Bone marrow (tissue), 2 donors: ENCODE data around the gene FGF11.
"Not testable (repeated sequence)": the region's sequence is repeated elsewhere in the genome, so short reads cannot be mapped to it uniquely, and the experiment has no call there.

Experiments used
- DNase-seq, 2 donors: peaks; one replicate each; lab custom pipeline; 2025; lab: John Stamatoyannopoulos, UW

FGF11 gene

DNA sequence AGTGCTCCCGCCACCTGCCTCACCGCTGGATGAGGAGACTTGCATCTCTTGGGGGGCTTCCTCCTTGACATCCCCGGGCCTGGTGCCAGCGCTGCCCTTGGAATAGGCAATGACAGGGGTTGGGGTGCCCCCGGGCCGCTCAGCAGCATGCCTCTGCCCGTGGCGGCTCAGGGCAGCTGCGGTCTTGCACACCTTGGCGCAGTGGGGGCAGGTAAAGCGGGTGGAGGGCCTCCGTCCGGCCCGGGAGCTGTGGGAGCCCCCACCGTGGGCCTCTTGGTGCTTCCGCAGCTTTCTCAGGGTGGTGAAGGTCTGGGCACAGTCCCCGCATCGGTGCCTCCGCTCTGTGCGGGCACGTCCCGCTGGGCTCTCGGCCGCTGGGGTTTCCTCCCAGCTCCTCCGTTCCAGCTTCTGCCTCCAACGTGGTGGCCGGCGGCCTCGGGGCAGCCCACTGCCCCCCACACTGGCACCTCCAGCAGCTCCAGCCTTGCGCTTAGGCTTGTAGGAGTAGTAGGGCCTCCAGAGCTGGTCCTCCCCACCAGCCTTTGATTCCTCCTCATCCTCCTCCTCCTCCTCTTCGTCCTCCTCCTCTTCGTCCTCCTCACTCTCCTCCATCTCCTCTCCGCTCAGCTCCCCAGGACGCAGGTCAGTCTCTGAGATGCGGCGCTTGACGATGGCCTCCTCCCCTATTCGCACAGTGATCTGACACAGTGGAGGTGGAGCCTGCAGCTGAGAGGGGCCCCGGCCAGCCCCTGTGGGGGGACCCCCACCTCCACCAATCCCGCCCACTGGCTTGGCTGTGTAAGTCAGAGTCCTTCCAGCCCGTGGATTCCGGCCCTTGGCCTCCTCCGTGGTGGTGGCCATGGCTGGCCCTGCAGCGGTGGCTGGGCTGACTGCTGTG, 23.4 kb downstream of the FGF11 start:
- no peak for DNase-seq

DNA sequence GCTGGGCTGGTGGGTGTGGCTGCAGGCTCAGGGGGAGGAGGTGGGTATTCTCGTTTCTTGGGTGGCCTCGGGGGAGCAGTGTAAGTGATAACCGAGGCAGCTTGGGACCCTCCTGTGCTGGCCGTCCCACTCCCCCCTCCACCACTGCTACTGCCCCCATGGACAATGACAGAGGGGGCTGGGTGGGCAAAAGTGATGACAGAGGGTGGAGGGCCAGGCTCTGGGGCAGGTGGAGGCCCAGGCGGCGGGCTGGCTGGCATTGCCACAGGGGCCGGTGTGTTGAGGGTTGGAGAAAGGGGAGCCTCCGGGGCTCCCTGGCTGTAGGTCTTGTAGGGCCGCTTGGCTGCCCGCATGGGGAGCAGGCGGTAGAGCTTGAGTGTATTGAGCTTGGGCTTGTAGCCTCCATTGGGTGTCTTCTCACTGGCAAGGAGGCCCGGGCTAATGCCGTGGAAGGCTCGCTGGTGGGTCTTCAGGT, 24.1 kb downstream of the FGF11 start:
- DNase-seq = no peak

DNA sequence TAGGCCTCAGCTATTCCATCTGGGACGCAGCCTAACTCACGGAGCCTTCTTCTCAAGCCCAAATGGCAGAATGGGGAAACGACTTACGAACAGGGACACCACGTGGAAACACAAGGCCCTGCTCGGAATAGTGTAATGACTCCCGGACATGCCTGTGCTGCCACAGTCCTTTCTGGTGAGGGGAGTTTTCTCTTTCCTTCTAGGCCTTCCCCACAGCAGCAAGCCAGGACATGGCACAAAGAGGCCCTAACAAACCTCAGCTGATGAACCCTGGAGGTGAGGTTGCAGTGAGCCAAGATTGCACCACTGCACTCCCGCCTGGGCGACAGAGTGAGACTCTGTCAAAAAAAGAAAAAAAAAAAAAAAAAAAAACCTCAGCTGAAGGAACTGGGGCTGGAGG, 24.8 kb downstream of the FGF11 start:
- DNase-seq = no peak

DNA sequence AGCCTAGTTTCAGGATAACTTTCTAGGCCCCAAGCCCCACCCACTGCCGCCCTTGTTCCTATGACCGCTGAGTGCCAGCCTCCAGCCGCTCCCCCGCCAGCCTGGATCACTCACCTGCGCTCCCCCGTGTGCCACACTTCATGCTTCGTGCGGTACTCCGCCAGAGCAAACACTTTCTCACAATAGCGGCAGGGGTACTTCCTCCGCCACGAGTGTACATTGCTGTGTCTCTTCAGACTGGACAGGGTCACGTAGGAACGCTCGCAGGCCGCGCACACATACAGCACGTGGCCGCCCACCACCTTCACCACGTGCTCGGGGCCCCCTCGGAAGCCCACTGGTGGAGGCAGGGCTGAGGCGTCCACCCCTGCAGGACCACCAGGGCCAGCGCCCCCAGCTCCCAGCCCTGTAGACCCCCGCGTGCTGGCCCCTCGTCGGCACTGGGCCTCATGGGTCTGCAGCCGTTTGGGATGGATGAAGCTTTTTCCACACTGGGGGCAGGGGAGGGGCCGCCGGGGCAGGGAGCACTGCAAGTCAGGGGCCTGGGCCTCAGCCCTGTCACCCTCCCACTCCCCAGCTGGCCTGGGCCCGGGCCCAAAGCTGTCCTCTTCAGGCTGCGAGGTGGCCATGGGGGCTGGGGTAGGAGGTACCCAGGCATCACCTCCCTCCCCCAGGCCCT, 26.4 kb downstream of the FGF11 start:
- no peak for DNase-seq

DNA sequence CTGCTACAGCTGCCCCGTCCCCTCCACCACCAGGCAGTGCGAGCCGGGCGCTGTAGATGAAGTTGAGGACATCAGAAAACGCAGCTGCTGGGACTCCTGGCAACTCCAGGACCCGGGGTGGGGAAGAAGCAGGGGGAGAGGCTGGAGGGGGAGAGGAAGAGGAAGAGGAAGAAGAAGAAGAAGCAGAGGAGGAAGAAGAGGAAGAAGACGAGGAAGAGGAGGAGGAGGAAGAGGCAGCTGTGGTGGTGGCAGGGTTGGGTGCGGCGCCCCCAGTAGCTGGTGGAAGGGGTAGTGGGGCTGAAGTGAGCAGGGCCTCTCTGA, 27.0 kb downstream of the FGF11 start:
- no peak for DNase-seq

DNA sequence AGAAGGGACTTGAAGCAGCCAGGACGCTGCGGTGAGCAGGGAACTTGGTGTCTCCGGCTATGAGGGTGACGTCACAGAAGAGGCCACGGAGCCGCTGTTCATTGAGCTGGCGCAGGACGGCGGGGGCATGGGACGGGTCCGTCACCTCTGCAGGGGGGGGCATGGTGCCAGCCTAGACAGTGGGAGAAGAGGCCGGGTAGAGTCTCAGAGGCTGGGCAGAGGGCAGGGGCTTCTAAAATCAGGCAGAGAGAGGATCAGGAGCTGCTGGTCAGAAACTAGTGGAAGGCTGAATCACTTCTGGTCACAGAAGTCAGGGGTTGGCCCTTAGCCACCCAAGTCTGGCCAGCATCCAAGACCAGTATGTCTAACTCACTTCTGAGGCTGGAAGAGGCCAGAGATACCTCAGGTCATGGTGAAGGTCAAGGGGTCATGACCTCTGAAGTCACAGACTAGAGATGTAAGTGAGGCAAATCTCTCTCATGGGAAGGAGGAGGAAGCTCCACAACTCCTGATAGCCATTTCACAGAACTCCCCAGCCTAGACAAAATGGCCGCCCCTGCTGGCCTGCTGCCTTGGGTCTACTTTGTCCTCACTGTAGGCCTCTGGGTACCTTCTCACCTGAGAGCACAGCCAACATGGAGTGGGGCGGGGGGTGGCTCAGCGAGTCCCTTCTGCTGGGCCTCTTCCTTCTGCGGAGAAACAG, 27.5 kb downstream of the FGF11 start:
- peak in 1 of 2 donors; percentile 26 for DNase-seq

DNA sequence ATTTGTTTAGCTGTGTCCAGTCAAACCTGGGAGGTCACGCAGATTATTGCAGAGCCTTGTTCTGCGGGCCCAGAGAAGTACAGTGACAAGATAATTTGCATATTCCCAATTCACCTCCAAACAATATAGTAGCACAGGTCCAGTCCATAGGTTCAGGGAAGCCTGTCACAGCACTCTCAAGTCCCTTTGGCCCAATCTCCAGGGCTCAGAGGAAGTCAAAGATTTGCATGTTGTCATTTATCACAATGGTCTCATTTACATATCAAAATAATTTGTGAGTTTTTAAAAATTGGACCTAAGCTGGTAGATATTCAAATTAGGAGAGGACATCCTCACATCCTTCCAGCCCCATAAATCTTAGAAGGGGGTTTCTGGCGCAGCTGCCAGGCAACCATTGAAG, 28.2 kb downstream of the FGF11 start:
- no peak for DNase-seq

DNA sequence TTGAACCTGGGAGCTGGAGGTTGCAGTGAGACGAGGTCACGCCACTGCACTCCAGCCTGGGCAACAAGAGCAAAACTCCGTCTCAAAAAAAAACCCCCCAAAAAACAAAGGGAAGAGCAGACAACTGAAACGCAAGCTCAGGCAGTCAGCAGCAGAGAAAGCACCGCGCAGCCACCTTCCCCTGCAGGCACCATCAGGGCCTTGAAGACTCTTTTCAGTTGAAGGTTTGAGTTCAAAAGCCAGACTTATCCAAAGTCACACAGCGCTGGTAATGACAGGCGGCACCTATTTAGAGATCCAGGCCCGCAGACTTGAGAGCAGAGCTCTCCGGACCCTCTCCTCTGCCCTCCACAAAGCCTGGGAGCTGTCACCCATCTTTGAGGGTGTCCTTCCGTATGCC, 29.0 kb downstream of the FGF11 start:
- DNase-seq = no peak

DNA sequence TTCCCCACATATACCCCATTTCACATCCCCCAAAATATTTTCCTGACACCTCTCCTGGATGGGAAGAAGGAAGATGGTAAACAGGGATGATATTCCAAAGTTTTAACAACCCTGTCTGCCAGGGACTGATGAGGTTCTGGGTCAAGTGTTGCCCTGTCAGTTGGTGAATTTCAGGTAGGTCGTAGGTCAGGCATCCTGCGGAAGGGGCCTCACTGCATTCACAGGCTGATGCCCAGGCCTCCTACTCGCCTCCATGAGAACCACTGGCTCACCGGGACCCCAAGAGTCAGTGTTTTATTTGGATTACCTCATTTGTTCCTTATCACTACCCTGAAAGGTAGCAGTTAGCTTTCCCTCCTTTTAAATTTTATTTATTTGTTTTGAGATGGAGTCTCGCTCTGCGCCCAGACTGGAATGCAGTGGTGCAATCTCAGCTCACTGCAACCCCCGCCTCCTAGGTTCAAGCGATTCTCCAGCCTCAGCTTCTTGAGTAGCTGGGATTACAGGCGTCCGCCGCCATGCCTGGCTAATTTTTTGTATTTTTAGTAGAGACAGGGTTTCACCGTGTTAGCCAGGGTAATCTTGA, 29.6 kb downstream of the FGF11 start:
- no peak for DNase-seq

DNA sequence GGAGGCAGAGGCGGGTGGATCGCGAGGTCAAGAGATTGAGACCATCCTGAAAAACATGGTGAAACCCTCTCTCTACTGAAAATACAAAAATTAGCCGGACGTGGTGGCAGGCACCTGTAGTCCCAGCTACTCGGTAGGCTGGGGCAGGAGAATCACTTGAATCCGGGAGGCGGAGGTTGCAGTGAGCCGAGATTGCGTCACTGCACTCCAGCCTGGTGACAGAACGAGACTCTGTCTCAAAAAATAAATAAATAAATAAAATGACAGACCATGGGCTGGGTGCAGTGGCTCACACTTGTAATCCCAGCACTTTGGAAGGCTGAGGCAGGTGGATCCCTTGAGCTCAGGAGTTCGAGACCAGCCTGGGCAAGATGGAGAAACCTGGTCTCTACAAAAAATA, 30.5 kb downstream of the FGF11 start:
- not testable (repeated sequence) for DNase-seq

DNA sequence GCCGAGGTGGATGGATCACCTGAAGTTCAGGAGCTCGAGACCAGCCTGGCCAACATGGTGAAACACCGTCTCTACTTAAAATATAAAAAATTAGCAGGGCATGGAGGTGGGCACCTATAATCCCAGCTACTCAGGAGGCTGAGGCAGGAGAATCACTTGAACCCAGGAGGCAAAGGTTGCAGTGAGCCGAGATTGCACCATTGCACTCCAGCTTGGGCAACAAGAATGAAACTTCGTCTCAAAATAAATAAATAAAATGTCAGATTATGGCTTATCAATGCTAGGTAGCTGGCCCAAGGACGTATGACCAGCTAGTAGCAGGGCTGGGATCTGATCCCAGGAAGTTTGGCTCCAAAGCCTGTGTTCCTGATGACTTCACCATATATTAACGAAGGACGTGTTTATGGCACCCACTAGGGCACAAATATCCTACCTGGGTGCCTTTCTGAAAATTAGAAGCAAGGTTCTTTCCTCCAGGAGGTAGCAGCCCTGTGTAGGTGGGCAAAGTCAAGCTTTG, 31.2 kb downstream of the FGF11 start:
- DNase-seq = not testable (repeated sequence)

DNA sequence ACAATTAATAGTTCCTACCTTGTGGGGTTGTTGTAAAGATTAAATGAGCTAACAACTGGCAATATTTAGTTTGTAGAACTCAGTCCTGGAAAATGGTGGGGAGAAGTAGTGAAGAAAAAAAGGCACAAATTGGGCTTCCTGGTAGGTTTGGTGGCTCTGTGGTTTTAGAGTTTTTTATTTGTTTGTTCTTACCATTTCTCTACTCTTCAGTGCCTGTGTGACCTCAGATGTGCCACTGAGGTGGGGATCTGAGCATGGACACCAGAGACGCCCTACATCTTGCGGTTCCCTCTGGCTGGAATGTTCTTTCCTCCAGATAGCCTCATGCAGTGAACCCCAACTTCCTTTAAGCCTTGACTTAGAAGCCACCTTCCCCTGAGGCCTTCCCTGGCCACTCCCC, 32.4 kb downstream of the FGF11 start:
- DNase-seq = no peak

DNA sequence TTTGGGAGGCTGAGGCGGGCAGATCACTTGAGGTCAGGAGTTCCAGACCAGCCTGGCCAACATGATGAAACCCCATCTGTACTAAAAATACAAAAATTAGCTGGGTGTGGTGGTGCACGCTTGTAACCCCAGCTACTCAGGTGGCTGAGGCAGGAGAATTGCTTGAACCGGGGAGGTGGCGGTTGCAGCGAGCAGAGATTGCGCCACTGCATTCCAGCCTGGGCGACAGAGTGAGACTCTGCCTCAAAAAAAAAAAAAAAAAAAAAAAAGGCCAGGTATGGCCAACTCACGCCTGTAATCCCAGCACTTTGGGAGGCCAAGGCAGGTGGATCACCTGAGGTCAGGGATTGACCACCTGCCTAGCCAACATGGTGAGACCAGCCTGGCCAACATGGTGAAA, 35.5 kb downstream of the FGF11 start:
- DNase-seq = not testable (repeated sequence)

DNA sequence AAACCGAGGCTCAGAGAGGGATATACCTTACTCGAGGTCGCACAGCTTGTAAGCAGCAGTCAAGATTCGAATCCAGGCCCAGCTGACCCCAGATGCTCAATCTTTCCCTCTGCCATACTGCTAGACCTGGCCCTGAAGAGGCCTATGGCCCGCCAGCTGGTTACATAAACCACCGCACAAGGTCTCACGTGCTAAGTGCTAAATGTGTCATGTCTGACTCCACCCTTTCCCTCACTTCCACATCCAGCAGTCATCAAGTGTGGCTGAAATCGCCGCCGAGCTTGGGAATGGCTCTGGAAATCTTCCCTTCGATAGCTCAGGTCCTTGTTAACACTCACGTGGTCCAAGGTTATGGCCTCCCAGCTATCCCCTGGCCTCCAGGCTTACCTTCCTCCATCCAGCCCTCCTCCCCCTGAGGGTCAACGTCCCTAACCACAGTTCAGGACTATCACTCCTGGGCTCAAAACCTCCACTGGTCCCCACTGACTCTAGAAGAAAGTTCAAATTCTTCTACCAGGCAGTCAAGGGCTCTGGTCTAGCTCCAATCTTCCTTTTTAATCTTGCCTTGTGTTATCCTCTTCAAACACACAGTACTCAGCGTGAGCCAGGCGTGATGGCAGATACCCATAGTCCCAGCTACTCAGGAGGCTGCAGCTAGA, 36.6 kb downstream of the FGF11 start:
- DNase-seq = no peak

DNA sequence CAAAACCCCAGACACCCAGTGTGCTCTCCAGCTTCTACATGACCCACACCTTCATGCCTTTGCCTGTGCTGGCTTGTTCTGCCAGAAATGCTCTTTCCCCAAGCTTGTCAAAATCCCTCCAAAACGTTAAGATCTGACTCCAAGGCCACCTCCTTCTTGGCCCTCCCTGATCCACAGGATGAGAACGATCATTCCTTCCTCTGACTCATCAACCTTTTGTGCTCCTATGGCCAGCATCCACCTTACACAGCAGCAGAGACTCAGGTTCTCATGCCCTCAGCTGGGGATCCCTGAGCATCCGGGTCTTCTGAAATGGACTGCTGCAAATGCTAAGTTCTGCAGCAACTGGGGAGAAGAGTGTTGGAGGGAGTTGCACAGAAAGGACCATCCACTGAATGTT, 37.2 kb downstream of the FGF11 start:
- DNase-seq = no peak

DNA sequence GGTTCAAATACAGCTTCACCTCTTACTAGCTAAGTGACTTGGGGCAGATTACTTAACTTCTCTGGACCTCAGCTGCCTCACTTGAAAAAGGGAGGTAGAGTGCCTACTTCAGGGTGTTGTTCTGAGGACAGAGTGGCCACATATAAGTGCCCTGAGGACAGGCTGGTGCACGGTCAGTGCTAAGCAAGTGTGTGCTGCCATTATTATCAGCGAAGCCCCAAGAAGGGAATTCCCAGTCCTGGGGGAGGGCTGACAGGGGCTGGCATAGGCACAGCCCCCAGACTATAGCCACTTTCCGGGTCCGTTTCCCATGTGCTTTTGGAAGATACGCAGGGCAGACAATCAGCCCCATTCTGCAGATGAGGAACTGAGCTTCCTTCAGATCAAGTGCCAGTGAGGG, 37.6 kb downstream of the FGF11 start:
- no peak for DNase-seq

DNA sequence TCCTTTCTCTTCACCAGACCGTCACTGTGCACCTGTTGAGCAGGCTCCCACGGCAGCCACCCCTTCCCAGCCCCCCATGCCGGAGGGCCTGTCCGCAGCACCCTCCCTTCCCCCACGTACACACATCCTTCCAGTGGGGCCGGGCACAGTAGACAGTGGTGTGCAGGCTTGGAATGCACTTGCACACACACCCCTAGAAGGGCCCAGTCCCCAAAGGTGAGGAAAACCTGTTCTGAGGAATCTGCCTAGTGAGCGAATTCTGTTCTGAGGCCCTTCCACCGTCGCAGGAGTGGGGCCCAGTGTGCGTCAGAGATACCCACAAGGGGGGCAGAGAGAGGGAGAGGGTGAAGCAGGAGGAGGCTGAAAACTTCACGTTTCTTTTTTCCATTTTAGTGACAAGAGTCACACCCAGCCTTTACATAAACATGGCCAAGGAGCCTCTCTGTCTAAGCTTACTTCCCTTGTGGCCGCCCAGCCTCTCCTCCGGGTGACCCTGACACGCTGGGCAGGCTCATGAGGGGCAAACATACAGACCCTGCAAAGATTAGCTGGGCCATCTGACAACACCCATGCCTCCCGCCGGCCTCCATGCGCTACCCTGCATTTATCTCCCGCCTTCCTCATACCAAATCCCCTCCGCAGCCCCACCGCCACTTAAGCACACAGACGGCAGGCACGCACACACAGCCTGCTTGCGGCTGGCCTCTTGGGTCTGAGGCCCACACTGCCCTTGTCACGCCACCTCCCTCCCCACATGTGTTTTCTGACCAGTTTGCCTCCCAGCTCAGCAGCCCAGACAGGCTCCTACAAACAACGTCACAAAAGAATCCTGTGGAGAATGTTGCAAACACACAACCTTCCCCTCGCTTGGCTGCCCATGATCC, 38.3 kb downstream of the FGF11 start:
- no peak for DNase-seq

DNA sequence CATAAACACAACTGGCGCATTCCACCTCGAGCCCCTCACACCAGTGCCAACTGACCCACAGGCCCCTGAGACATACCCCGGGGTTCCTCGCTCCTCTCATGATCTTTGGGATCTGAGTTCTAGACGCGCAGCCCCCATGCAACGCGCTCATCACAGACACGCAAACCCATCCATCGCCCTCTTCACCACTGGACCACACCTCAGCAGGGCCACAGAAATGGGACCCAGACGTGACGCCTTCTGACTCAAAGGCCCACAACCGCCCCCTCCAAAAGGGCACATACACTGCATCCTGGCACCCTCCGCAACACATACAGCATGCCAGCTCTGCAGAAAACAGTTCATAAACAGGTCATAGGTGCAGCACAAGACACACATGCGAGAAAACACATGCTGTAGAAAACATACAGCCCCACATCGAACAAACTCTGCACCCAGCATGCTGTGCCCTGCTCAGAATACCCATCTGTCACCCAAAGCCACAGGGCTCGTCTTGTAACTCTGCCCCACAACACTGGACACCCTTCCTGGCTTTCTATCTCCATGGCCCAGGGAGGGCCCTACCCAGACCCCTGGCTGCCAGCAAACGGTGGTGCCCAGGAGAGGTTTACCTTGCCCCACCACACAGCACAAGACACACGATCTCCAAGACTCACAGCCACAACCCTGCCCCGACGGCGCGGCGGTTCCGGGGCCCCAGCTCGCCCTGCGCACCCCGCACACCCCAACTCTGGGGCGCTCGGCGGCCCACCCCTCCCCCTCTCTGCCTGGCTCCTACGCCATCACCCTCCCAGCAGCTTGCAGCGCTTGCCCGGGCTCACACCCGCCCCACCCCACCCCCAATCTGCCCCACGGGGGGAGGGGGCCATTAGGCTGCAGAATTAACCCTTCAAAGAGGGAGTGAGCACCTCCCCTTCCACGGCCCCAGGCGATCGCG, 39.2 kb downstream of the FGF11 start:
- no peak for DNase-seq
